Measurements from ENCODE around the gene HK1. TPM values are rescaled to one million over a fixed set of nuclear protein-coding genes. Genes with fewer than 3 reads are reported as not detected.
A peak's percentile ranks its signal among the peaks of the same experiment; 100 is the strongest.
"Not testable (repeated sequence)": the region's sequence is repeated elsewhere in the genome, so short reads cannot be mapped to it uniquely, and the experiment has no call there.

The HK1 gene
- total RNA-seq, 1 donor from 2014 or later = 139 TPM

DNA sequence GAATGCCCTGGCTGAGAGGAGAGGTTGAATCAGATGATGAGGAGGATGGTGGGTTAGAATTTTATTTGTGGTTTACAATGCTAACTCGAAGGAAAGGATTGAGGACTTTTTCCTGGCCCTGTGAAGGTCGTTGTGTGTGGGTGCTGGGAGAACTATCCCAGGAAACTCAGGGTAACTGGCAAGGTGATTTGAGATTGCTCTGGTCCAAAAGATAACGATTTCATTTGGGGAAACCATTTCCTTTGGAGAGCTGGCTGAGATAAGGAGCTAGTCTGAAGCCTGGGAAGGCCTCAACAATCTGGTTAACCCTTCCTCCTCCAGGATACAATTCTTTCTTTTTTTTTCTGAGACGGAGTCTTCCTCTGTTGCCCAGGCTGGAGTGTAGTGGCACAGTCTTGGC lies 33.0 kb downstream of the HK1 start:
- no peak for DNase-seq (ENCODE audit: low spot score)

- DNase-seq (ENCODE audit: low spot score) = no peak
Observed at GRCh38 chr10:69312528-69312927, 34.2 kb downstream of the HK1 start.

DNA sequence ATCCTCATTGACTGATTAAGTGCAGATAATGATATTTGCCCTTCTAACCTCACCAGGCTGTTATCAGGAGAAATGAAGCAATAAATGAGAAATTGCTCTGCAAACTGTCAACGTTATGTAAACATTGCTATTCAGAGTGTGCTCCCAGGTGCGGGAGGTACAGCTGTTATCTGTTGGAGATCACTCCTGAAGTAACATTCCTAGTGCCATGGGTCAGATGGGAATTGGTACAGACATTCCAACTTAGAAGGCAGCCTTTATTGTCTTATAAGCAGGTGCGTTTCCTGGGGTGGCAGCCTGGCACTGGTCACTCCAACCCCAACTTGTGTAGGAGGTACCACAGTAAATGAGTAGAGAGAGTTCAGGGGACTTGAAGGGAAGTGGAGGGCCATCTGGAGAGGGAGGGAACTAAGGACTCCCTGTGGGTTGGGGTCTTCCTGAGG lies 36.8 kb downstream of the HK1 start:
- DNase-seq (ENCODE audit: low spot score) = no peak

GRCh38 chr10:69315610-69316312 lies 37.5 kb downstream of the HK1 start:
- DNase-seq (ENCODE audit: low spot score) = no peak

DNA sequence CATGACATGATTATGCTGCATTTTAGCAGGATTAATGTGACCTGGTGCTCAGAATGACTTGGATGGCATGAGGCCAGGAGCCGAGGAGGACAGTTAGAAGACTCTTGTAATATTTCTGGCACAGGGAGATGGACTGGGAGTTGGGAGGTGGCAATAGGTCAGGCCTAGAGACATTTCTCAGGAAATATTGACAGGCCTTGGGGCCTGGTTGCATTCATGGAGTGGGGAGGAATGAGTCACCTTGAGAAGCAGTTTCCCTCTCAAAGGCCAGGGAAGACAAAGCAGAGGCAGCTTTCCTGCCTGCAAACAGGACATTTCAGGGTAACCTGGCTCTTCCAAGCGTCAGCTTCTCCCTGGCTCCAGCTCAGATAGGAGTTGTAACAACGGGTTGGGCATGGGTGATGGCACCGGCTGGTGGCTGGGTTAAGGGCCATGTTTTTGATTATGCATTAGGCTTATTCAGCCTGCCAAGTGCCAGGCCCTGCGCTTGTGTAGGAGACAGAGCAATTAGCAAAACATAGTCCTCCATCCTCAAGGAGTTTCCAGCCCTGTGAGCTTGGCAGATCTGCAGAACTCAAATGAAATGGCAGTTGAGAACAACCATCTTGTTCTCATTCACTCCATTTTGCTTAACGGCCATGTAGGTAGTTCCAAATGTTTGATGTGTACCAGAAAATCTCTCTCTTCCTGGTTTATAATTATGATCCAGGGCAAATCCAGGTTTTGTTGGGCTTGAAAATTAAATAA lies 38.2 kb downstream of the HK1 start:
- DNase-seq (ENCODE audit: low spot score) = no peak

DNA sequence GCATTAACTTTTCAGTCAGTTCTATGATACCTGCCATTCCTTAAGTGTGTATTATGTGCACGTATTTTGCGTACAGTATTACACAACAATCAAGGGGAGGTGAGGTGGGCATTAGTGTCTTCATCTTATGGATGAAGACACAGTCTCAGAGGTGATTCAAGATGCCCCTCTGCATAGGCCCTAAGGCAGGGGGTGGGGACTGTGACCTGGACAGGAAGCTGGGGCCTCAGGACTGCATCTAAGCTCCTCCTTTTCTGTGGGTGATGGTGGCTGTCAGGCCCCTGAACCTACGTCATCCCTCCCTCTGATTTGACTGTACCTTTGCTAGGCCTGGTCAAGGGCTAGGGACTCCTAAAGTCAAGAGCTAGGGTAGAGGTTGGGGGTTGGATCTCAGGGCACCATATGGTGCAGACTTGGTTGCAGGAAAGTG lies 38.9 kb downstream of the HK1 start:
- no peak for DNase-seq (ENCODE audit: low spot score)

GRCh38 chr10:69317626-69318105 lies 39.4 kb downstream of the HK1 start:
- DNase-seq (ENCODE audit: low spot score) = no peak

DNA sequence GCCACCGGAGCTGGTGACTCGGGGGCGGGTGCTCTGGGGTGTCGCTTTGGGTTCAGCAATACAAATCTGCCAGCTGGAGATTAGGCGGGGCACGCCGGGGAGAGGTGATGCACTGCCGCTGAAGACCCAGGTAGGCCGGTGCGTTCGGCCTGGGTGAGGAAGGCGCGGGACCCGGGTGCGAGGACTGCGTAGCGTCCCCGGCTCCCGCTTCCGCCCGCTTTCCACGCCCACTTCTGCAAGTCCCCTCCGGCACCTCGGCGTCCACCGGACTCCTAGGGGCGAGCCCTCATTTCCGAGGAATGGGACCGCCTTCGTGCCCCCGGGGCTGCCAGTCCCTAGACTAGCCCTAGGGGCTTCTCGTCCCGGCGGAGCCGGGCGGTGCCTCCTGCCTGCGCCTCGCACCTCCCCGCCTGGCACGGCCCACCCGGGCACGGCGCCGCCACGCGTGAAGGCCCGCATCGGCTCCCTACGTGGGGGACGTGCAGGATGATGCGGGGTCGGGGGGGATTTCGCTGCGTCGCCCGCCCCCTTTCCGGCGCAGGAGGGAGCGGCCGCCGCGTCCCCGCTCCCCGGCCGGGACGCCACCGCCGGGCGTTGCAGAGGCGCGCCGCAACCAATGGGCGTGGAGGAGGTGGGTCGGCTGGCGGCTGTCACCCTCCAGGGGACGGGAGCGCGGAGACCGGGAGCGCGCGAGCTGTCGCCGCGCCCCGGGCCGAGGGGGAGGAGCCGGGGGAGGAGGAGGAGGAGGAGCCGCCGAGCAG lies 40.0 kb downstream of the HK1 start:
- DNase-seq (ENCODE audit: low spot score) = peak; percentile 93

- DNase-seq (ENCODE audit: low spot score) = peak; percentile 90
Observed at GRCh38 chr10:69318867-69319727, 40.8 kb downstream of the HK1 start.

DNA sequence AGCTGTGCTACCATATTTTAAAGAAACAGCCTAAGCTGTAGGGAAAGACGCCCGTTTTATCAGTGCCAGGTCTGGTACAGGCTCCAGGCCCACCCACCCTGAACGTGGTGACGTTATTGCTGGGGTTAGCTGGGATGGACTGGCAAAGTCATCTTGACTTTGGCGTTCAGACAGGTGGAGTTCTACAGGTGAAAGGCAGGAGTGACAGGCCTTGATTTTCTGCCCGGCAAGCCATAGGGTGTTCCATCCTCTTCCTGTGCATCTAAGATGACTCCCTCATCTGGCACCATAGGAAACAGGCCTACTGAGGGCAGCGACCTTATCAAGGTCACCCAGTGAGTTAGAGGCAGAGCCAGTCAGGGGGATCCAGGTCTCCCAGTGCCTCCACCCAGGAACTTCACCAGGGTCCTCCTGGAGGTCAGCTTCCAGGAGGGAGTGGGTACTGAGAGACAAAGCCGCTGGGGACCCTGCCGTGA lies 41.6 kb downstream of the HK1 start:
- DNase-seq (ENCODE audit: low spot score) = no peak

DNA sequence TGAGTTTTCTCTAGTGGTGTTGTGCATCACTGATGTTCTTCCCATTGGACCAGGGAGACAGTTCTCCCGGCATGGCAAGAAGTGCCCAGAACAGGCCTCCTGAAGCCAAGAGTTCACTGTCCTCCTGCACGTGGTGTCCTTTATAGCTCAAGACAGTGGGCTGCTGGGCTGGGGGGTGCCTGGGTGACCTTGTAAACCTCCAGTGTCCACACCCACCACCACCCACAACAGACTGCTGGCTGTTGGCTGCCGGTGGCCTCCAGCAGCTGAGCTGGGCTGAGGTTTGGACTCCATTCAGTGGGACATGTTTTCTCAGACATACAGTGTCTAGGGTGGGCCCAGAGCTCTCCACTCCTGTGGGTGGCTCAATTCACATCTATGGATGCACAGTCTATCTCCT lies 42.2 kb downstream of the HK1 start:
- DNase-seq (ENCODE audit: low spot score) = no peak

DNA sequence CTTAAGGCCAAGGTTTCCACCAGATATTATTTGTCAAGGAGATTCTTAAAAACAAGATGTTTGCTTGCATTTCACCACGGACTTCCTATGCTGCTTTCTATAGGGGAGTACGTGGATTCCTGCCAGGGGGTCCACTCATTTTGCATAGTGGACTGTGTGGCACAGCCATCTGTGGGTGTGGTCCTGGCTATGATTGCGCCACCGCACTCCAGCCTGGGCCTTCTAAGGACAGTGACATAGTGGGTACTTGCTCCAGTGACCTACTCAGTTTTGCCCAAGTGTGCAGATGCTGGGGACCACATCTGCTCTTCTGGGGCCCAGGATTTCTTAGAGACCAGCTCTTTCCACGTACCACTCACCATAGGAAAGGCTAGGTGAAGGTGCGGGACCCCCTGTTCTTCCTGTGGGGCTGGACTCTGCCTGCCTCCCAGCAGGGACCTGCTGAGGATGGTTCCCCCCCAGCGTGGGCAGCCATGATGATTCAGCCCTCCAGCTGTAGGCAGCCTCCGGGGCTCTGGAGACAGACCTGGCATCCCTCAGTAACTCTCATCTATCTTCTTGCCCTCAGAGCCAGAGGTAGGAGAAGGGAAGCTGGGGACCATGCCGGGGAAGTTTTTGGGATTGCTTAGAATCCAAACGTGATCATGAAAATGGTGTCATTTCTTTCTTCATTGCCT lies 42.9 kb downstream of the HK1 start:
- DNase-seq (ENCODE audit: low spot score) = no peak

GRCh38 chr10:69321865-69322264 lies 43.6 kb downstream of the HK1 start:
- no peak for DNase-seq (ENCODE audit: low spot score)

DNA sequence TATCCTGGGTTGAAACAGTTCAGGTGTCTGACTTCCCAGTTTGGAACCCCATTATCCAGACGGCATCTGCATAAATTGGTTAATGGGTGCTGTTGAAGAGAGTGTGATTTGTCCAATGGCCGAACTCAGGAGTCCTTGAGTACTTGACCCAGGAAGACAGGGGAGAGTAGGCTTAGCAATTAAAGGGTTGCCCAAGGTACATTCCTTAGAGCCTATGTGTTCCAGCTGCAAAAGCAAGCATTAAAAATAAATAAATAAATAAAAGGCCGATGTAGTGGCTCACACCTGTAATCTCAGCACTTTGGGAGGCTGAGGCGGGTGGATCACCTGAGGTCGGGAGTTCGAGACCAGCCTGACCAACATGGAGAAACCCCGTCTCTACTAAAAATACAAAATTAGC lies 44.0 kb downstream of the HK1 start:
- DNase-seq (ENCODE audit: low spot score) = not testable (repeated sequence)

DNA sequence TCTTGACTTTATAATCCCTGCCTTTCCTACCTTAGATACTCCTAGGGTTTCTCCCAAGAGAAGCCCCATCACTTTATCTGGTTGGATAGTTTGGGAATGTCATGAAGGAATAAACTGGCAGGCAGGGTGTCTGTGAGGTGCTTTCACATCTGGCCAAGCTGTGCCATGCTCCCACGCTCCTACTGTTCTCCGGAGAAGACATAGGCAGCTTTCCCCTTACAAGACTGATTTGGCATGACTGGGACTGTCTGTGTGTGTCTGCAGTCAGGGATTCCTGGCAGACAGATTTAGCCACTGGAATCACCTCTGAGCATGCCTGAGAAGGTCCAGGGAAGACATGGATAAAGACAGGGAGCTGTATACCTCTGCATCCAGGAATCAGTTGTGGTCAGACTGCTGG lies 45.3 kb downstream of the HK1 start:
- no peak for DNase-seq (ENCODE audit: low spot score)

GRCh38 chr10:69324583-69324982 lies 46.3 kb downstream of the HK1 start:
- no peak for DNase-seq (ENCODE audit: low spot score)

DNA sequence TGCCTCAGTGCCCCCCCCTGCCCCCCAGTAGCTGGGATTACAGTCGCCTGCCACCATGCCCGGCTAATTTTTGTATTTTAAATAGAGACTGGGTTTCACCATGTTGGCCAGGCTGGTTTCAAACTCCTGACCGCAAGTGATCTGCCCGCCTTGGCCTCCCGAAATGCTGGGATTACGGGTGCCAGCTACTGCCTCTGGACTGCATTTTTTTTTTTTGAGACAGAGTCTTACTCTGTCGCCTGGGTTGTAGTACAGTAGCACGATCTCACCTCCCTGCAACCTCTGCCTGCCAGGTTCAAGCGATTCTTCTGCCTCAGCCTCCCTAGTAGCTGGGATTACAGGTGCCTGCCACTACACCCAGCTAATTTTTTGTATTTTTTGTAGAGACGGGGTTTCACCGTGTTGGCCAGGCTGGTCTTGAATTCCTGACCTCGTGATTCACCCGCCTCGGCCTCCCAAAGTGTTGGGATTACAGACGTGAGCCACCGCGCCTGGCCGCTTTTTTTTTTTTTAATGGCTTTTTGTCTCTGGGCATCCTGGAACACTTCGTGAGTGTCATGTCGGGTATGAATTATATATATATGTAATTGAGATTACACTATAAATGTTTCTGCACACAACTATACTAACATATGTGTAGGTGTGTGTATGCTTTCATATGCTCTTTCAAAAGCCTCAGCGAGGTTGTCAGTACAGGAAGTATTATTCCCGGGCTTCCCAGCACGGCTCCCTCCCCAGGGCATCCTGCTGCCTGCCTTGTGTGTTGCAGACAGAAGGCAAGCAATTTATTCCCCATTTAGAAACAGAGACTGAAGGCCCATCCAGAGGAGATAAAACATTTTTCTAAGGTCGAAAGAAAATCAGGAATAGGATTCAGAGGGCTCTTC lies 47.6 kb downstream of the HK1 start:
- DNase-seq (ENCODE audit: low spot score) = not testable (repeated sequence)

DNA sequence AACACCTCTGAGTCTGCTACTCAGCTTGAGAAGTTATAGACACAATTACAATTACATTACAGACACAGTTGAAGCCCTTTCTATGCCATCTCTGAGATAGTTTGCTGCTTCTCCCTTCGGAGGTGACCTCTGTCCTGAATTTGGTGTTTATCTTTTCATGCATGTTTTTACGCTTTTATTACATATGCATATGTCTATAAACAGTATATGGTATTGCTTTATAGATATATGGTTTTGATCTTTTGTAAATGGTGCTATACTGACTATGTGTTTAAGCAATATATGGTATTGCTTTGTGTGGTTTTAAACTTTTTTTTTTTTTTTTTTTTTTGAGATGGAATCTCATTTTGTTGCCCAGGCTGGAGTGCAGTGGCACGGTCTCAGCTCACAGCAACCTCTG lies 48.4 kb downstream of the HK1 start:
- no peak for DNase-seq (ENCODE audit: low spot score)

GRCh38 chr10:69327463-69328379 lies 49.4 kb downstream of the HK1 start:
- peak; percentile 88 for DNase-seq (ENCODE audit: low spot score)
